Activated CD4-positive, CD25-positive, alpha-beta regulatory T cell treated with anti-CD3 and anti-CD28 coated beads, Interleukin-2, amount 50 U/mL, for 16 hours (primary cell): ENCODE measurements around the gene FAM83G.

Experiments used
- DNase-seq: peaks from one replicate; pipeline ENCODE4 v3.0.0-alpha.2; 2020; ENCODE audit warnings: low read depth, low spot score

Gene FAM83G

GRCh38 chr17:19006698-19007097, 2.1 kb upstream of the FAM83G start:
- no peak for DNase-seq

GRCh38 chr17:19005789-19006430, 1.3 kb upstream of the FAM83G start:
- no peak for DNase-seq

GRCh38 chr17:19005137-19005773, 691 bp upstream of the FAM83G start:
- no peak for DNase-seq

DNA sequence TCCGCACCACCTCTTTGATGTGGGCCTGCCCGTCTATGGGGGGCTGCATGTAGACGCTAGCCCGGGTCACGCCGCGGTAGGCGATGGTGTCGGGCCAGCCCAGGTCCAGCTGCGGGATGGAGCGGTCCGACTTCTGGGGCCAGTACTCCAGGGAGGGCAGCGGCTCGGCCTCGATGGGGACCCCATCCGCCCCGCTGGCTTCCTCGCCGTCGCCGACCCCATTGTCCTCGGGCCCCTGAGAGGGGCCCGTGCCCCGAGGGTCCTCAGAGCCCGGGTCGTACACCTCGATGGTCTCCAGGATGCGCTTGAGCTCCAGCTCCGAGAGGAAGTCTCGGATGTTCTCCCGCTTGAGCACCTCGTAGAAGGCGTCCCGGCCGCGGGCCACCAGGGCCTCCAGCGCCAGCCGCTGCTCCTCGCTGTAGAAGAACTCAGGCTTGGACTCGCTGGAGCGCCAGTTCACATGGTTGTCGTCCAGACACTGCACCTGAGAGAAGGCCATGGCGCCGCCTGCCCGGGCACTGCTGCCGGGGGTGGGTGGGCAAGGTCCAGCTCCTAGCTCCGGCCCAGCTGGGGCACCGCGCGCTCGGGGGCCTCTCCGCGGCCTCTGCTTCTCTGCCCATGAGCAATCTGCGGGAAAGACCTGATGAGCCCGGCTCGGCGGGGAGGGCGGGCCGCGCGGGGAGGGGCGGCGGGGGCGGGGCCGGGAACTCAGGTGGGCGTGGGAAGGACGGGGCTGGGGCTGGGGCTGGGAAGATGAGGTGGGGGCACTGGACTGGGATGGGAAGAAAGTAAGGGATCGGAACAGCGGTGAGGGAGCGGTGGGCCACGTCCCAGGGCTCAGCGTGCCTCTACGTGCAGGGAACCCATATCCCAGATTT, 782 bp downstream of the FAM83G start:
- DNase-seq, result no peak

DNA sequence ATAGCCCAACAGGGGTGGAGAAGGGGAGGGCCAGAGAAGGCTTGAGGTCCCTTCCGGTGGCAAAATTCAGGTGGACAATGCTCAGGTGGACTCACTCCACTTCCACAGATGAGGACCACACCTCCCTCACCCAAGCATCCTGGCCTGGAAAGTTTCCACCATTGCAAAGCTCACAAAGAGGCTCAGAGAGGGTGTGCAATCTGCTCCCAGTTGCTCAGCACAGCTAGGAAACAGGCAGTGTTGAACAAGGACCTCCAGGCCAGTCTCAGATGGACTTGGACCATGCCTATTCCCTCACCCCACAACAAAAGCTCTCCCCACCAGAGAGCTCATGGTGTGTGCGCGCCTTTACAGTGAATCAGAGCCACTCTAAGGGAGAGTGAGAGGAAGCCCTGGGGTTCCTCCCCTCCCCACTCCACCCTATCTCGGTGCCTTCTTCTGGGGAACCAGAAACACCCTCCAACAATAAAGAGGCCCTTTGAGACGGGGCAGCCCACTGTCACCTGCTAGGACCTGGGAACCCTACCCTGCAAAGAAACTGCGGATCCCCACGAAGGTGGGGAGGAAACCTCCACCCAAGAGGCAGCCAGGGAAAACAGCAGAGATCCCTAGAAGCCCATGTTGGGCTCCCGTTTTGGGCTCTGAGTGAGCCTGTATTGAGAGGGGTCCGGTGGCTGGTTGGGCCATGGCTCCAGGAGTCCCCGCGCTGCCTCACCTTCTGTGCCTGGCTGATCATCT, 1.6 kb downstream of the FAM83G start:
- DNase-seq, result no peak

DNA sequence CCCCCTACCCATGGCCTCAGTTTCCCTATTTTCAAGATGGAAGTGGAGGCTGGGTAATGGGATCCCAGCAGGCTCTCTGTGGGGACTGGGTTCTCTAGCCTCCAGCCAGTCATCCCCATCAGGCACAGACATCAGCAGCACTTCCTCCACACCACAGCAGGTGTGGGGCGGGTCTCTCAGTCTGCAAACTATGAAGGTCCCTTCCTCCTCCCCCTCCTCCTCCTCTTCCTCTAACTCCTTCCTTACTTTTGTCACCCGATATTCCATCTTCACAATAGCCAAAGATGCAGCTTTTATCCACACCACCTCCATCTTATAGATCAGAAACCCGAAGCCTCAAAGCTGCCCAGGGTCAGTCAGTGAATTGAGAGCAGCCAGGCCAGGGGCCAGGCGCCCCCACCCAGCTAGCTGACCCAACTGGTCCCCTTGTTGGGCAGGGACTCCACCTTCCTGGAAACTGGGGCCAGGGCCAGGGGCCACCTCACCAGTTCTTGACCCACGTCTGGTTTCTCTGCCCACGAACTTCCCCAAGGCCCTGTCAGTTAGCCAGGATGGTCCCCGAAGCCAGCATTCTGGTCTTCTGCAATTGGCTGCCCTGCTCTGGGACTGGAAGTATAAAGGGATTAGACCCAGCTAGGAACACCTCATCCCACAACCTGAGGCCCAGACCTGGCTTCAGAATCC, 2.5 kb downstream of the FAM83G start:
- DNase-seq, result no peak

DNA sequence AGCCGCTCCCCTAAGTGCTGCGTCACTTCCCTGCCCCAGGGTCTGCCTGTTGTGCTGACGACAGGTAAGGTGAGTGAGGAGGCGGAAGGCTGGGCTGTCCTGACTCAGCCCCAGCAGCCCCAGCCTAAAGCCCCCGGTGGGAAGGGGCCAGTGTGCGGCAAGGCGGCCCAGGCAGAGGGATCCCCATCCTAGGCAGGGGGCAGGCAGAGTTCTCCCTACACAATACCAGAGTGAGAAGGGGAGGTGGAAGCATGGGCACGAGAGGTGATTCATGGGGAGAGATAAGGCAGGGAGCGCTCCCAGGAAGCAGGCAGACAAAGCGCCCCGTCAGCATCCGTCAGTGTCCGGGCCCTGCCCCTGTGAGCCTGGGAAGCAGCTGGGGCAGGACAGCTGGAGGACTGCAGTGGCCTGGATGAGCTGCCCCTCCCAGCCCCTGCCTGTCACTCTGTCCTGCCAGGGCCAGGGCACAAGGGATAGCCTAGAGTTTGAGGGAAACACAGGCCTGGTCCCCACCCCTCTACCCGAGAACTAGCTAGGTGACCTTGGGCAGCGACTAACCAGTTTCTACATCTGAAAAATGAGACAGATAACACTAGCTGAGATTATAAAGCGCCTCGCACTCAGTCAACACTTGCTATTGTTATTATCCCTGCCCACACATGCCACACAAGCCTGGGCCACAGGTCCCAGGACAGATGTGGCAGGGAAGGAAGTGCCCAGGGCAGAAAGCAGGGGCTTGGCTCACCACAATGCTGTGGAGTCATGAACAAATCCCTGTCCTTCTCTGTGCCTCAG, 3.8 kb downstream of the FAM83G start:
- no peak for DNase-seq

DNA sequence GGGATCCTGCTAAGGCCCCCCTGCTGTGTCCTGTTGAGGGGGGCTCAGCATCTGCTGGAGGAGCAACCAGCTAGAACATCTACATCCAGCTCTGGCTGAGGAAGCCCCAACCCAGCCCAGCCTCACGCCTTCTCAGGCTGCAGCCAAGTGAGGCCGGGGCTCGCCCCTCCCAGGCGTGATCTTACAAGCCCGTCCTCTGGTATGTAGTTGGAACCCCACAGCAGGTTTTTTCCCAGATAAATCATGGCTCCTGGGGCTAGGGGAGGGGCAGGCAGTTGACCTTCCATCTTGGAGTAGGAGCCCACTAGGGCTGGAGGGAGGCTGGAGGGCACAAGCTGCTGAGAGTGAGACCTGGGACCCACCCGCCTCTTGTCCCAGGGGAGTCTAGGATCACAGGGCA, 4.7 kb downstream of the FAM83G start:
- DNase-seq, result no peak

DNA sequence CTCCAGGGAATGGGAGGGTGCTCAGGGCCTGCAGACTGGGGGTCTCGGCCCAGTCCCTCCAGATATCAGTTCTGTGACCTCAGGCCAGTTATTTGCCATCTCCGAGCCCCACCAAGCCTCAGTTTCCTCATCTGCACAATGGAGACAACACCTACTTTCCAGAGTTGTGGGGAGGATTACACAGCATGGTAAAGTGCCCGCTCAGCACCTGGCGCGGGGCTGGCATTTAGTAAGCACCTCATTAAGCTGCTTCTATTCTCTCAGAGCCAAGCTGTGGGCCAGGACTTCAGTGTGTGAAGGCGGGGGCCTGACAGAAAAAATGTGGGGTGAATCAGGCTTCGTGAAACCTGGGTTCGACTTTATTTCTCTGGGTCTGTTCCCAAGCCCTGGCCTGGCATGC, 5.2 kb downstream of the FAM83G start:
- DNase-seq, result no peak

DNA sequence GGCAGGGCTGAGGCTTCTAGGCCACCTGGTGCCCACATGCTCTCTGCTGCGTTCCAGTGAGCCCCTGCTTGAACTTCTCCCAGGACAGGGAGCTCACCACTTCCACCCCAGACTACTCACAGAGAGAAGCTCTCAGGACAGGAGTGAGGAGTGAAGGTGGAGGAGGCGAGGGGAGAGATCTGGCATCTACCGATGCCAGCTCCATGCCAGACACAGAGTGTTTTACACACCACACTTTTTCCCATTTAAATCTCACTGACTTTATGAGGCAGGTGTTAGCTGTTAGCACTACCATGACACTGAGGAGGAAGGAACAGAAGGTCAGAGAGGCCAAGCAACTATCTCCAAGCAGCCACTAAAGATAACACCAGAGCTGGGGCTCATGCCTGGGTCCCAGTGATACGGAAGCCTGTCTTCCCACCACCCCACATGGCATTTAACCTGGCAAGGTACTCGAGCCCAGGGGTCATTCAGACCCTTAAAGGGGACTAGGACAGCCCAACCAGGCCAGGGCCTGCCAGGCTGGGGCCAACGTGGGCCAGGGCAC, 6.8 kb downstream of the FAM83G start:
- no peak for DNase-seq

DNA sequence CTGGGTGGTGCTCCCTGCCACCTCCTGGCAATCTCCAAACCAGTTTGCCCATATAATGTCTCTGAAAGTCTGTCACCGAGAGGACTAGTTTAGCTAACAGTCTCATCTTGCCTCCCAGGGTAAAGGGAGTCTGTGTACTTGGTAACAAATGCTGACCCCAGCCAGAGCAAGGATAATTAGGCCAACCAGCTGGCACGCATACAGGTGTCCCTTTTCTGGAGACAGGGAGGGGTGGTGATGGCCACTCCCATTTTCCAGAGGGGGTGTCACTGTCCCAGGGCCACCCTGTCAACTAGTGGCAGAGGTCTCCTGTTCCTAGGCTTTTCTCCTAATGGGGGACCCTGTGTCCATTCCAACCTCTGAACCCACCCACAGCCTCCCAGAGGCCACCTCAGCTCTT, 8.1 kb downstream of the FAM83G start:
- no peak for DNase-seq

DNA sequence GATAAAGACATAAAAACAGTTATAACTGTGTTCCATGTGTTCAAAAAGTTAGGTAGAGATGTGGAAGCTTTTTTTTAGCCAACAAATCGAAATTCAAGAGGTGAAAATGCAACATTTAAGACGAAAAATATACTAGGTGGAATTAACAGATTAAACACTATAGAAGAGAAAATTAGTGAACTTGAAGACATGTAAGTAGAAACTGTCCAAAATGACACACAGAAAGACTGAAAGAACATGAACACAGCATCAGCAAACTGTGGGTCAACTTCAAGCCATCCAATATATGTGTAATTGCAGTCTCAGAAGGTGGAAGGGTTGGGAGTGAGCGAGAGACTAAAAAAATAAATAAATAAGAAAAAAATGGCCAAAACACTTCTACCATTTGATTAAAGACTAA, 9.3 kb downstream of the FAM83G start:
- no peak for DNase-seq

DNA sequence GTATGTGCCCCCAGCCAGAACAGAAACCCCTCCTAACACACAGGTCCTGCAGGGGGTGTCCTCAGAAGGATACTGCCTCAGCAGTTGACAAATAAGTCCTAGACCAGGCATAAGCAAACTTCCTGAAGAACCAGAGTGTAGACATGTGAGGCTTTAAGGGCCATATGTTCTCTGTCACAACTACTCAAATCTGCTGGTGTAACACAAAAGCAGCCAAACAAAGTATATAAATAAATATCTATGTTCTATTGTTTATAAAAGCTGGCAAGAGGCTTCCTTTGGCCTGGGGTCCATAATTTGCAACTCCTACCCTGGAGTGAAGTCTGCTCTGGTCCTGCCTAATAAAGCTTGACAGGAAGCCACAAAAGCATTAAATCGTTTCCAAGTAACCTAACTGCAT, 9.9 kb downstream of the FAM83G start:
- DNase-seq, result no peak

DNA sequence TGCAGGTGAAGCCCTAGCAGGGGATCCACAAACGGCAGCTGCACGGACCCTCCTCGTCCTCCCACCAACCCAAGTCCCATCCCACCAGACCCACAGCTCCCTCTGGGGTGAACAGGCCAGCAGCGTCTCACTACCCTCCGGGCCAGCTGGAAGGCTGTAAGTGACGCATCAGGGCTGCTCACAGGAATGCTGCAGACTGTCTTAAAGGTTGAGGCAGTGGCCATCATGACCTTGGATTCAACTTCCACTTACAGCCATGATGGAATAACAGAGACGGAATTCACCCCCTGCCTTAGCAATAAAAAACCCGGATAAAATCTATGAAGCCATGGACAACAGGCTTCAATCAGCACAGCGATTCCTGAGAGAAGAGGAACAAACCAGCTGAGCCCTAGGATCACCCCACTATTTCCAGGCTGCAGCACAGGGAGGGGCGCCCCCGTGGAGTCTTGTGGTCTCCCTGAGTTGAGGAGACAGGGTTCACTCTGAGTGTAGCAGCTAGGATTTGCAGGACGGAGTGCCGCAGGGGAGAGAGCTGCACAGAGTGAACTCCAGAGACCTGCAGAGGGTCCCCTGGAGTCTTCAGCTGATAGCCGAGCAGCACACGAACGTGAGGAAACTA, 10.5 kb downstream of the FAM83G start:
- DNase-seq, result no peak

GRCh38 chr17:18992454-18993130, 12.0 kb downstream of the FAM83G start:
- DNase-seq, result no peak

DNA sequence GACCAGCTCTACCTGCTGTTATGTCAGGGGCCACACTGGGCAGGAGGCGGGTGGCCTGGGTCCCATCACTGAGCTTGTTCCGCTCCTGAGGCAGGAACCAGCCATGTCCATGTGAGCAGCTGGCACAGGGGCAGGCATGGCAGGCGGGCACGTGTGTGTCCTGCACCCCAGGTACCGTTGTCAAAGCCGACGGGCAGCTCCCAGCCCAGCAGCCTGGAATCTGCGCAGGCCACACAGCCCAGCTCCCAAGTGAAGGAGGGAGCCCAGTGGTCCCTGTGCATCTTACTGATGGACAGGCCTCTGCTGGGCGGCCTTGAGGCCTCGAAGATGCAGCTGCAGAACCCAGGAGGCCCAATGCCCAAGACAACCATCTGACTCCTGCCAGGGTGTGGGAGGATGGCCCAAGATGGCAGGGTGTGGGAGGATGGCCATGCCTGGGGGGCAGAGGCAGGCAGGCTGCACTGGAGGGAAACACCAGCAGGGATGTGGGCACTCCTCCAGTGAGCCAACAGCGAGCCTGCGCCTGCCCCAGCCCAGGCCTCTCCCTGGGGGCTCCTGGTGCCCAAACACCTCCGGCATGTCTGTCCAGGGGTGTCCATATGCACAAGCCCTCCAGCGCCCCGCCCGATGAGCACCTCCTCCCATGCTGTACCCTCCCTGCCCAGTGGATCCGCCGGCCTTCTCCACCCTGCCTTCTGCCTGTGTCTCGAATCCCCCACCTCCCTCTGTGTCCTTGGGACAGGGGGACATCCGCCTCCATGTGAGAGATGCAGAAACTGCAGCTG, 12.8 kb downstream of the FAM83G start:
- DNase-seq, result no peak

DNA sequence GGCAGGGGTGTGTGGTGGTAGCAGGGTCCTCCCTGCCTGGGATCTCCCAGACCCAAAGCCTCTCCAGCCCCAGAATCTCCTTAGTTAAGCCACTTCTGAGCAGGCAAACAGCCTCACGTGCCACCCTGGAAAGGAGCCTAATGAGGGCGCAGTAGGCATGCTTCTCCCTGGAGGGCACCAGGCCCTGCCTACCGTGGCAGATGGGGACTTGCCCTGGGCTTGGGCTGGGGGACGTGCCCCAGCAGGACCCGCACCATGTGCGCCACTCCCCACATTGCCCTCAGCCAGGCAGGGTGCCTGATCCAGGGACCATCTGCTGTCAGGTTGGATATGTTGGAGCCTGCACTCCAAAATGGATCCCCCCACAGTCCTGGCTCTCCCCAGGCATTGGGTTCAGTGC, 14.2 kb downstream of the FAM83G start:
- no peak for DNase-seq

DNA sequence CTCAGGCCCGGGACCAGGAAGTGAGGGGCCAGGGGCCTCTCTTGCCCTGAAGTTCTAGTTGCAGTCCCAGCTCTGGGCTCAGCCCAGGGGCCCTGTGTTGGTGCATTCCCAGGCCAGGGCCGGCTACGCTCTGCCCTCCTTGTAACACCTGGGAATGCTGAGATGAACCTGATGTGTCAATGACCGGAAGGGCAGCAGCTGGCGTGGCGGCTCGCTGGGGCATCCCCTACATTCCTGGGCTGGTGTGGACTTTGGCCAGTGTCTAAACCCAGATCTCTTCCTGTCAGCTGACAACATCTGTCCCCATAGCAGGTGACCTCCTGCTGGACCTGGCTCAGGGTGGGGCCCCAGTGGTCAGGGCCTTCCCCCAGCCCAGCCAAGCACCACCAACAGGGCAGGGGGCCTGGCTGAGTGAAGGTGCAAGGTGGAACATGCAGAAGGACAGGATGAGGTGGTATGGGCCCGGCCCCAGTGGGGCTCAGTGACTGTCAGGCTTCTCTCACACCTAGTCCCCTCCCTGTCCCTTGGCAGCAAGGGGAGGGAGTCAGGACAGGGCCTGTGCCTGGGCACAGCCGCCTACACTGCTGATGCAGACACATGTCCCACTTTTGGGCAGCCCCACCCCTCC, 15.9 kb downstream of the FAM83G start:
- DNase-seq, result no peak
